NCI-H226 (cell line): ENCODE results near the gene FTCD.
A peak's percentile ranks its signal among the peaks of the same experiment; 100 is the strongest.
"Not testable (repeated sequence)": the region's sequence is repeated elsewhere in the genome, so short reads cannot be mapped to it uniquely, and the experiment has no call there.

Experiments used
- DNase-seq: peaks from one replicate; pipeline ENCODE4 v3.0.0-alpha.2; 2015

Gene FTCD

DNA sequence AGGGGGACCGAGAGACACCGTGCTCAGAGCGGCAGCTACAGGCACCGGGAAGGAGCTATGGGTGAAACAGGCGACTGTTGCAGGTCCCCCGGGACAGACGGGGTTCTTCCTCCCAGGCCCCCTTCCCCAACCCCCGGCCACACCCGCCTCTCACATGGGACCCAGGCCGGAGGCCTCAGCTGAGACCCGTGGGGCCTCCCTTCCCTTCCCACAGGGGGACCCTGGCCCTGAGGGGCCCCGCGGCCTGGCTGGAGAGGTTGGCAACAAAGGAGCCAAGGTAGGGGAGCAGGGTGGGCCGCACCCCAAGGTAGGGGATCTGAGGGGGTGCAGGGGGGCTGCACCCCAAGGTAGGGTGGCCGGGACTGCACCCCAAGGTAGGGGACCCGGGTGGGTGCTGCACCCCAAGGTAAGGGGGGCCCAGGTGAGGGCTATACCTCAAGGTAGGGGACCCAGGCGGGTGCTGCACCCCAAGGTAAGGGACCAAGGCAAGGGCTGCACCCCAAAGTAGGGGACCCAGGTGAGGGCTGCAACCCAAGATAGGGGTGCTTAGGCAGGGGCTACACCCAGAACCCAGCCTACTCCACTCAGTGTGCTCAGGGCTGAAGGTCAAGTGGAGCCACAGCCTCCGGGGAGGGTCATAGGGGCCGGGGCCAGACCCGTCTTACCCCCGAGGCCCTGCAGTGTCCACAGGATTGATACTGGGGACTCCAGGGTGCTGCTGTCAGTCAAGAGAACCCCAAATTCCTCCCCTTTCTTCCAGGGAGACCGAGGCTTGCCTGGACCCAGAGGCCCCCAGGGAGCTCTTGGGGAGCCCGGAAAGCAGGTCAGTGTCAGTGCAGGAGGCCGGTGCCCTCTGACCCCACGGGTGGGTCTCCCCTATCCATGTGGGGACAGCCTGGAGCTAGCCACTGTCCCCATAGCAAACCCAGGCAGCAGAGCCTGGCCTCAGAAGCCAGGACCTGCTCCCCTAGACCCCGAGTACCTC lies 34.8 kb downstream of the FTCD start:
- no peak for DNase-seq

DNA sequence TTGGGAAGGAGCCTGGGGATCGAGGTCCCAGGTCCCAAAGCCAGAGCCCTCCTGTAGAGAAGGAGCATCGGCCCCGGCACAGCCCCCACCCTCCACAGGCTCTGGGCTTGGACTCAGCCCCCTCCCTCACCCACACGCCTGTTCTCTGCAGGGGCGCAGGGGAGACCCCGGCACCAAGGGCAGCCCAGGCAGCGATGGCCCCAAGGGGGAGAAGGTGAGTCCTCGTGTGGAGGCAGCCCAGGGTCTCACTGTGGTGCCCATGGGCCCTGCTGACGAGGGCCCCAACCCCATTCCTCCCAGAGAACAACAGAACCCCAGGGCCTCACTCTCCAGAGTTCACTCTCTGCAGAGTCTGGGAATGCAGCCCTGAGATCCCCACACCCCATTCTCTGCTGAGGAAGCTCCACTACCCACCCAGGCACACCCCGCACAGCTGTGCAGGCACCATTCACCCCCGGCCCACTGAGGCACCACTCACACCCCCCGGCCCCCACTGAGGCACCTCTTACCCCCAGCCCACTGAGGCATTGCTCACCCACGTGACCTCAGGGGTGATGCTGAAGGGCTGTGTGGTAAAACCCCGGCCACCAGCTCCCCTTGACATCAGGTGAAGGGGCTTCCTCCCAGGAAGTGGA lies 35.6 kb downstream of the FTCD start:
- DNase-seq, result no peak

DNA sequence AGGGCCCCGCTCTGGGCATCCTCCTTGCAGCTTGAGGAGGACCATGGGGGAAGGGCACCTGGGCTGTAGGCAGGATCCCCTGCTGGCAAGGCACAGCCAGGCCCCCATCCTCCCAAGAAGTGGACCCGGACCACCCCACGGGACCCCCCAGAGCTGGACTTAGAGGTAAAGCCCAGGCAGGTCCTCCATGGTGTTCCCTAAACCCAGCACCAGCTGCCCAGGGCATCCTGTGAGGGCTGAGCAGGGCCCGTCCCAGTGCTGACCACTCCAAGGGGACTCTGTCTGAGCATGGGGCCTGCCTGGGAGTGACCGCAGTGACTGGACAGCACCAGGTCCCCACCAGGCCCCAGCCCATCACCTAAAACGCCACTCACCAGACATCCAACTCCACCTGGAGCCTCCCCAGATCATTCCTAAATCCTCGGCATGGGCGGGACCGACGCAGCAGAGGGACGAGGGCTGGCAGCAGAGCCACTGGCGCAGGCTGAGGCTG lies 36.2 kb downstream of the FTCD start:
- no peak for DNase-seq

DNA sequence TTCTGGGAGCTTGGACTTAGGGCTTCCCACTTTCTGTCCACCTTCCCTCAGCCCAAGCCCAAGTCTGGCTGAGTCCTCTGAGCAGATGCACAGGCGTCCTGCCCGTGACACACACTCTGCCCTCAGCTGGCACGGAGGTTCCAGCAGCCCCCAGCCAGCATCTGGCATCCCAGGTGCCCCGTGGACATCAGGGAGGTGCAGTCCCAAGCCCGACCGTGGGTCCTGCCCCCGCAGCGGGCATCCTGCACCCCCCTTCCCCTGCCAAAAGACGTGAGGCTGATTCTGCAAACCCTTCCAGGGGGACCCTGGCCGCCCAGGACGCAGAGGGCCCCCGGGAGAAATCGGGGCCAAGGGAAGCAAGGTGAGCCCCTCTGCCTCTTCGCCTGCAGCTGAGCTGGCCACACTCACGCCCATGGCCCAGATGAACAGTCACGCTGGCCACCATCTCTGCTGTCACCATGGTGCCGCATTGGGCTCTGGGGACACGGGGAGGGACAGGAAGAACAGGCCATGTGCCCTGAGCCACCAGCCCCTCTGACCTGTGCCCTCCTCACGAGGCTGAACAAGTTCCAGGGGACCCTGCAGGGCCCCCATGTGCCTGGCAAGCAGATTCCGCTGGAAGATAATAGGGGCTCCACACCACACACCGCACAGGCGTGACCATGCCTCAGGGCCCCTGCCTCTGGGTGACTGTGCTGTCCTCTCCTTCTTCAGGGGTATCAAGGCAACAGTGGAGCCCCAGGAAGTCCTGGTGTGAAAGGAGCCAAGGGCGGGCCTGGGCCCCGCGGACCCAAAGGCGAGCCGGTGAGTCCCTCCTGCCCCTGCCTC lies 36.8 kb downstream of the FTCD start:
- no peak for DNase-seq

DNA sequence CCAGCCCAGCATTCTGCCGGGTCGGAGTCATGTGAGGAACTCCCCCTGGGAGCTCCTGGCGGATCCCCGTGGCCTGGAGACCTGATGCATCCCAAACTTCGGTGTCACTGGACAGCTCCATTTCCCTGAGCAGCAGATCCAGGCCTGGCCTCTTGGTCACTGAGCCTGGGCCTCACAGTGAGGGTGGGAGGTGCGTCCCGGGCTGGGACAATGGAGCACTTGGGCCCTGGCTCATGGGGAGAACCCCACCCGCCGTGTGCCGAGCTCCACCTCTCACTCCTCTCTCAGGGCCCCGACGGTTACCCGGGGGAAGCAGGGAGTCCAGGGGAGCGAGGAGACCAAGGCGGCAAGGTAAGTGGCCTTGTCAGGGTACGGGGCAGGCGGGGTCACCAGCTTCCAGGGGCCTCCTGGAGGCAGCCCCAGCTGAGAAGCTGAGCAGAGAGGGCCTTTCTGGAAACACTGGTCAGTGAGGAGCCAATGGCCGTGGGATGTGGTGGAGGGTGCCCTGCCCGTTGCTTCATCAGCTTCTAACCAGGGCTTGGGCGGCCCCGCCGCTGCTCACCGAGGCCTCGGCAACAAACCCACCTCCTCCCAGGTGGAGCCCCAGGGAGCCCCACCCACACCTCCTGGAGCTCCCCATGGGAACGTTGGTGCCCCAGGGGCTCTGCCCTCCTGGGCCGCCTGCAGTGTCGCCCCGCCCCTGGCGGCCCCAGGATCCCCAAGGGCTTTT lies 37.6 kb downstream of the FTCD start:
- no peak for DNase-seq

DNA sequence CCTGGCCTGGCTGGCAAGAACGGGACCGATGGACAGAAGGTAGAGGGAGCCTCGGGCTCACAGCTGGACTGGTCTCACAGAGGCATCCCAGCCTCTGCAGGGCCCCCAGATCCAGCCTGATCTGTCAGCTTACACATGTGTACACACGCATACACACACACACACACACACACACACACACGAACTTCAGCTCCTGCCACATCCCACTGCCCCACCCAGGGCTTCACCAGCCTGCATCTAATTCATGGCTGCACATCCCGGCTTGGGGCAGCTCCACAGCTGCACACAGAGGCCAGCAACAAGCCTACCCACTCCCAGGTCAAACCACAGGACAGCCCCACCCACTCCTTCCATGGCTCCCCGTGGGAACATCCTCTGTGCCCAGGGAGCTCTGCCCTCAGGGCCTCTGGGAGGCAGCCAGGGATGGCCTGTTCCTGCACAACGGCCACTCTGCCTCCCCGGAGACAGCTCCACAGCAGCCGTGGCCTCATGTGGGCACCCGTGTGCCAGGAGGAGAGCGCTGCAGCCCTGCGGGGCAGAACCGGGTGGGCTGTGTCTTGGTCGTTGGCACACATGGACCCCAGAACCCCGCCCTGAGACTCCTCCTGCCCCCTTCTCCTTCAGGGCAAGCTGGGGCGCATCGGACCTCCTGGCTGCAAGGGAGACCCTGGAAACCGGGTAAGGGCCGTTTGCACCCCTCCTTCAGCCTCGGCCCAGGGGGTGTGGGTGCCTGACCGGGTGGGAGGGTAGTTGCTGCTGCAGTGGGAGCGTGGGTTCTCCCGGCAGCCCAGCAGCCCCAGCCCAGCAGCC lies 38.4 kb downstream of the FTCD start:
- DNase-seq, result peak; percentile 9

DNA sequence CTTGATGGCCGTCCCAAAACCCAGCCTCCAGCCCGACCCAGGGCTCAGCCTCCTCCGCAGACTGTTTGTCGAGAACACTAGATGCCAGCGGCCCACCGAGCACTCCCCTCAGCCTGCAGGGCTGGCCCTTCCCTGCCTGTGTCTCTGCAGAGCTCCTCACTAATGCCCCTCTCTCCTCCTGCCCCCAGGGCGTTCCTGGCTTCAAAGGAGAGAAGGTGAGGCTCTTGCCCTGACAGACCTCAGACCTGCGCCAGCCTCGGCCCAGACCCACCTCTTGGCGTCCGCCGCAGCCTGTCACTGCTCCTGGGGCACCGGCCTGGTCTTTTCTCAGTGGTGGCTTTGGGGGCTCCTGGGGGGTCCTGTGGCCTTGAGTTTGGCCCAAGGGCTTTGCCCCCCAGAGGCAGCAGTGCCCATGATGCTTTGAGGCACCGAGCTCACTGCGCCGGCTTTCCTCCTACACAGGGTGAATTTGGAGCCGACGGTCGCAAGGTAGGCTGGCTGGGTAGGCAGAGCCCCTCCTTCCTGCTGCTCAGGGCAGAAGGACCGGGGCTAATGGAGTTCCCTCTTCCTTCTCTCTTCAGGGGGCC lies 39.1 kb downstream of the FTCD start:
- no peak for DNase-seq

DNA sequence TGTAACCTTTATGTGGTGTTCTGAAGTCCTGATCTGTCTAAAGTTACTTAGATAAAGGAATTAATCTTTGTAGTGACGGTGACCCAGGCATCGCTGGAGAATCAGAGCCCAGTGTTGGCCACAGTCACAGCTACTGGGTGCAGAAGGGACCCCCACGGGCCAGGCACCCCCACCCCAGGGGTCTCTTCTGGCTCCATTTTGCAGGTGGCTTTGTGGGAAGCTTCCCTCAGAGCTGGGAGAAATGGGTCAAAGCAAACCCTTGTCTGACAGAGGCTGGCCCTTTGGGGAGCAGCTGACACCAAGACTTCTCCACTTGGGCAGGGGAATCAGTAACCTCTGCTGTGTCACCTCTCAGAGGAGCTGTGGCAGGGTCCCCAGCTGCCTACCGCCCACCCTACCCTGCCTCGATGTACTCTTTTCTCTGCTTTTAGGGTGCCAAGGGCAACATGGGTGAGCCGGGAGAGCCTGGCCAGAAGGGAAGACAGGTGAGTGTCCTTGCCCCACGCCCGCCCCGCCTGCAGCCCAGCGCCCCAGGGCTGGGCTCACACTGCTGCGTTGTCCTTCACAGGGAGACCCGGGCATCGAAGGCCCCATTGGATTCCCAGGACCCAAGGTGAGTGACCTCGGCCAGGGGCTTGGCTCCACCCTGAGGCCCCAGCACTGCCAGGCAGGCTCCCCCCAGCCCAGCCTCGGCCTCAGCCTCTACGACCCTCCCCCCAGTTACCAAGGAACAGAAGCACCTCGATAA lies 39.8 kb downstream of the FTCD start:
- no peak for DNase-seq

DNA sequence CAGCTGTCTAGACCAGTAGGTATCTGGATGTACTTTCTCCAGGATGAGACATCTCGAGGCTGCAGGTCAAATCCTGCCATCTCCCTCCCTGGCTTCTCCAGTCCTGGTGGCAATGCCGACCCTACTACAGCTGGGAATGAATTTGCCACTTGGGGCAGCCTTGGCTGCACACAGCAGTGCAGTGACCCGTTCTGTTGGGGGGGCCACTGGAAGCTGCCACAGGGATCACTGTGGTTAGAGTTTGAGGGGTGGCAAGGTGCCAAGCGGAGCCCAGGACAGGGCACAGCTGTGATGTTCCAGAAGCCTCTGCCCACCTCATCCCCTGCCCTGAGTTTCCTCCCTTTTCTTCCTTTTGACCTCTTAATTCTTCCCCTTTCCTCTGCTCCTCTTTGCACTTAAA lies 40.4 kb downstream of the FTCD start:
- no peak for DNase-seq

DNA sequence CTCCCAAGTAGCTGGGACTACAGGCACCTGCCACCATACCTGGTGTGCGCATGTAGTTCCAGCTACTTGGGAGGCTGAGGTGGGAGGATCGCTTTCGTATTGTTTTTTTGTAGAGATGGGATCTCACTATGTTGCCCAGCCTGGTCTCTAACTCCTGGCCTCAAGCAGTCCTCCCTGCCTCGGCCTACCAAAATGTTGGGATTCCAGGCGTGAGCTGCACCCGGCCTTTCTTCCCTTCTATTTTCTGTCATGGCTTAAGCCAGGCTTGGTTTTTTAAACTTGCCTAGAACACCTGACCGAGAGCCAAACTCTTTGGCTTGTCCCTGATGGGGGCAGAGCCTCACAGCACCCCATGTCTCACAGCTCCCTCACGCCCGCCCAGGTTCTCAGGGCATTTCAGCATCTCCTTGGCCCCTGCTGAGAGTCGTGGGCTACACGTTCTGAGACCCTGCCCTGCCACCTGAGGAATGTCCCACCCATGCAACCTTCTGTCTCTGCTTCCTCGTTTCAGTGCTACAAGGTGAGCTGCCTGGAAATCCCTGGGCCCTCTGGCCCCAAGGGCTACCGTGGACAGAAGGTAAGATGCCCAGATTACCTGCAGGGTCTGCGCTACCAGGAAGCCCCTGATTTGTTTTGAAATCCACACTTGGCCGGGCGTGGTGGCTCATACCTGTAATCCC lies 41.7 kb downstream of the FTCD start:
- DNase-seq, result no peak

DNA sequence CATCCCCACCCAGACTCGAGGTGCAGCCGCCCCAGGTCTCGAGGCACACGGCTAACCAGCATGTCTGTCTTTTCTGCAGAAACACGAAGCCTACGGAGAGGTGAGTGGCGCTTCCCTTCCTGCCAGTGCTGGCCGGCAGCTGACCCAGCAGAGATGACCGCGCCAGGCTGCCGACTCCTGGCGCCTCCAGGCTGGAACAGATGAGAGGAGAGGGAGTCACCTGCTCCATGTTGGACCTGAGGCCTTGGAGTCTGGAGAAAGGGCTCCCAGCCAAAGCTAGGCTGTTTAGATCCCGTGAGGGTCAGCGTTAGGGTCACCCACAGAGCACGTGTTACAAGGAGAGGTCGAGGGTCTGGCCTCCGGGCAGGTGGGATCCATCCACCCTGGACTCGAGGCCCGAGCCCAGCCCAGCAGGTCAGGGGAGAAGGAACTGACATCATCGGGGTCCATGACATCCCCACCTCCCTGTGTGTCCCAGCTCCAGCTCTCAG lies 42.6 kb downstream of the FTCD start:
- no peak for DNase-seq

DNA sequence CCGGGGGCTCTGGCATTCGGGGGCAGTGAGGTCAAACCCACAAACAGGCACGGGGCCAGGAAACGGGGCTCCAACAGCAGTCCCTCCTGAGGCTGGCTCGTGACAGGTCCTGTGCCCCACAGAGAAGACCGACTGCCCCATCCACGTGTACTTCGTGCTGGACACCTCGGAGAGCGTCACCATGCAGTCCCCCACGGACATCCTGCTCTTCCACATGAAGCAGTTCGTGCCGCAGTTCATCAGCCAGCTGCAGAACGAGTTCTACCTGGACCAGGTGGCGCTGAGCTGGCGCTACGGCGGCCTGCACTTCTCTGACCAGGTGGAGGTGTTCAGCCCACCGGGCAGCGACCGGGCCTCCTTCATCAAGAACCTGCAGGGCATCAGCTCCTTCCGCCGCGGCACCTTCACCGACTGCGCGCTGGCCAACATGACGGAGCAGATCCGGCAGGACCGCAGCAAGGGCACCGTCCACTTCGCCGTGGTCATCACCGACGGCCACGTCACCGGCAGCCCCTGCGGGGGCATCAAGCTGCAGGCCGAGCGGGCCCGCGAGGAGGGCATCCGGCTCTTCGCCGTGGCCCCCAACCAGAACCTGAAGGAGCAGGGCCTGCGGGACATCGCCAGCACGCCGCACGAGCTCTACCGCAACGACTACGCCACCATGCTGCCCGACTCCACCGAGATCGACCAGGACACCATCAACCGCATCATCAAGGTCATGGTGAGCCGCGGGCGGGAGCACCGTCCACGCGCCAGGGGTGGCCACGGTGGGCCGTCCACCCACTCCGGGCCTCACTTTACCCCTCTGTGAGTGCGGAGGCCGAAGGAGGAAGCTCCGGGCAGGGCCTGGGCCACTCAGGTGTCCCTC lies 43.3 kb downstream of the FTCD start:
- DNase-seq, result no peak

DNA sequence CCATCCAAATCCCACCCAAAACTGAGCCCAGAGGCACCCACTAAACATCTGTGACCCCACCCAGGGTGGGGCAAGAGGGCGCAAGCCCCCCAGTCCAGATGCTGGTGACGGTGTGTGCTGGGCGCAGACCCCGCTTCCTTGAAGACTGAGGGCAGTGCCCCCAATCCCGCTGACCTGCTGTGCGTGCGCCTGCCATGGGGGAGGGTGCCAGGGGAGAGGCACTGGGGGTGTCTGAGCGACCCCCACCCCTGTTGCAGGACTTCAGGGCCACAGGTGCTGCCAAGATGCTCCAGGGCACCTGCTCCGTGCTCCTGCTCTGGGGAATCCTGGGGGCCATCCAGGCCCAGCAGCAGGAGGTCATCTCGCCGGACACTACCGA lies 44.2 kb downstream of the FTCD start:
- no peak for DNase-seq

DNA sequence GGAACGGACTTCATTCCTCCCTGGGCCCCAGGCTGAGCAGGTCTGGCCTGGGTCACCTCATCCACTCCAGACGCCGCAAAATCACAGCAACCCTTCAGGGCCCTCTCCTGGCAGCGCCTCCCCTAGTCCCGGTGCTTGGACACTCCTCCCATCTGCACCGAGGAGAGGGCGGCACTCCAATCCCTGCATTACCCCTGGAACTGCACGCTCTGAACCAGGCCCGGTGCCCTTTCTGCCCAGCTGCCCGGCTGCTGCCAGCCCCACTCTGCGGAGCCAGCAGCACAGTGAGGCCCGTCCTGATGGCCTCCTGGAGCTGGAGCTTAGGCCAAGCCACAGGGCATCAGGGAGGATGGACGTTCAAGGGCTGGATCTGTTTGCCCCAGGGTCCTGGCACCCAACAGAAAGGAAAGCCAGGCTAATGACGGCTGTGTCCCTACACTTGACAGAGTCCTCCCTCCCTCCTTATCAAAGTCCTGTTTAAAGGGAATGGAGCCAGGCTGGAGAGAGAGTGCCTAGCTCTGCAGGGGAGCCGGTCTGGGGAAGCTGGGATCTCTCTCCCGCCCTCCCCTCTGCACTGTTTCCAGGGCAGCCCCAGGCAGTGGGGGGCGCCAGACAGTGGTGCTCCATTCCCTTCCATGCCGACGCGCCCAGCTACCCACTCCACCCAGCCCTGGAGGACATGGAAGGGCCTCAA lies 44.7 kb downstream of the FTCD start:
- DNase-seq, result no peak

DNA sequence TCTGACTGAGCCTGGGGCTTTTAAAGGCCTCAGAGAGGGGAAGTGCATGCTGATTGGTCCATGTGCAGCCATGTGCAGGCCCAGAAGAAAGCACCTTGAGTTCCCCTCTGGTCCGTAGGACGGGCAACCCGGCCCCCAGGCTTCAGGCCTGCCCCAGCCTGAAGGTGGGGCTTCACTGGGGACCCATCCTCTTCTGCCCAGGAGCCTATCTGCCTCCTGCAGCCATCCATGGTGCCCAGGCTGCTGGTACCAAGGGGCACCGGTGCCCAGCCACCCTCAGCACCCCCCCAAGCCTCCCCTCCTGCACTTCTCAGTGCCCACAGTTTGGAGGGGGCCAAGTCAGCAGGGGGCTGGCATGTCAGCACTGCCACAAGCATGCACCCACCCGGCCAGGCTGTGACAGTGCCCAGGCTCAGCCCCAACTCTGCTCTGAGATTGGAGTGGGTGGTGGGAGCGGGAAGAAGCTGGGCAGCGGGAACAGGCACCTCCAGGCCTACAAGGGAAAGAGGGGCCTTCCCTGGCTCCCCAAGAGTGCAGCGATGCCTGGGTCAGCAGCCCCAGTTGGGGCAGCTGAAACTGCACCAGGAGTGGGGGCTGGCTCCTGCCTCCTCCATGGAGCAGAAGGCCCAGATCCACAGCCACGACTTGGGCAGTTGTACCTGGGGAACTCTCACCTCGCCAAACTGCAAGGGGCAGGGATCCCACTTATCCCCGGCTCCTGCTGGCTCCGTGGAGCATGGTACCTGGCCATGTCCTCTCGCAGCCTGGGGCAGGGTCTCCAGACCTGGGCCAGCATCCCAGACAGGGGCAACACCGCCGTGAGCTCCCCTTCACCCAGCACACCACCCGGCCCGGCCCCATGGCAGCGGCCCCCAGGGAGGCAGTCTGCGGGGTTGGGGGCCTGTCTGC lies 45.8 kb downstream of the FTCD start:
- DNase-seq, result no peak

DNA sequence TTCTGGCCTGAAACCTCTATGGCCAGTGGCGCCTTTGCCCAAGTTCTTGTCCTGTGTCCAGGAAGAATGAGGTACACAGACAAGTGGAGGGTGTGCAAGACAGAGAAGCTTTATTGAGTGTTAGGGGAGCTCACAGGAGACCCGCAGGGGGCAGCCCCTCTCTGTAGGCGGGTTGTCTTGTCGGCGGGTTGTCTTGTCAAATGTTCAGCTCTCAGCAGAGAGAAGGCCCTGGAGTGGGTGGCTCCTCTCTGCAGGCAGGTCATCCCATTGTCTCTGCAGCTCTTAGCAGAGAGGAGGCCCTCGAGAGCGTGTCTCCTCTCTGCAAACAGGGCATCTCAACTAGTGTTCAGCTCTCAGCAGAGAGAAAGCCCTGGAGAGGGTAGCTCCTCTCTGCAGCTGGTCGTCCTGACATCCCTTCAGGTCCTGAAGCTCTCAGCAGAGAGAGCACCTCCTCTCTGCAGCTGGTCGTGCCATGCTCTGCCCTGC lies 46.5 kb downstream of the FTCD start:
- no peak for DNase-seq

DNA sequence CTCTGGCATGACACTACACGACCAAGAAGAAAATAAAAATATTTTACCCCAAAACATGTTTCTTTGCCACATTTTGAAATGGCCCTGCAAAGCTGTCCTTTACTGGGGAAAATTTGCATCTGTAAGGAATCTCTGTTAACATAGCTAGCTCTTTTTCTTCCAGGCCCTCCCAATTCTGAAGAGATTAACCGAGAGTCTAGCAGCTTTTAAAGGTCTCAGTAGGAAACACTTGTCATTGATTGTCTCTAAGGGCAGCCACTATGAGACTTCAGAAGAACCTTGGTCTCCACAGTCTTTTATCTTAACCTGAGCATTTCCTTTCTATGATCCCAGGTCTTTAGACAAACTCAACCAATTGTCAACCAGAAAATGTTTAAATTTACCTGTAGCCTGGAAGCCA lies 48.0 kb downstream of the FTCD start:
- not testable (repeated sequence) for DNase-seq
